T-helper 17 cell (primary cell): ENCODE data around the gene KRTAP4-8. TPM values are rescaled to one million over a fixed set of nuclear protein-coding genes. Genes with fewer than 3 reads are reported as not detected.
"Not testable (repeated sequence)": the region's sequence is repeated elsewhere in the genome, so short reads cannot be mapped to it uniquely, and the experiment has no call there.

Source experiments
- ATAC-seq: fragments of 150-1000 bp; cut with Tn5 transposase; 2 replicates; pipeline ENCODE4 v1.10.0; 2021; ENCODE audit warnings: mild to moderate bottlenecking, moderate library complexity
- DNase-seq, 3 donors: peaks; one replicate each; pipeline versions ENCODE4 v3.0.0 to v3.0.0-alpha.2; 2020 to 2021
- H3K9me3 ChIP-seq: one replicate; pipeline ENCODE4 v1.7.0; 2013; ENCODE audit warnings: low read length, mild to moderate bottlenecking; ENCODE audit not compliant: control insufficient read depth, poor library complexity, severe bottlenecking
- H3K27ac Mint-ChIP-seq: one replicate; pipeline ENCODE4 v1.8.0; 2022; ENCODE audit warnings: mild to moderate bottlenecking, moderate library complexity, mixed read lengths
- H3K27me3 Mint-ChIP-seq: one replicate; pipeline ENCODE4 v1.8.0; 2022; ENCODE audit warnings: mixed read lengths
- H3K36me3 Mint-ChIP-seq: one replicate; pipeline ENCODE4 v1.8.0; 2022; ENCODE audit warnings: low read depth, mixed read lengths
- H3K4me1 Mint-ChIP-seq: one replicate; pipeline ENCODE4 v1.8.0; 2022; ENCODE audit warnings: mild to moderate bottlenecking, mixed read lengths
- H3K4me3 Mint-ChIP-seq: one replicate; pipeline ENCODE4 v1.8.0; 2022; ENCODE audit warnings: mild to moderate bottlenecking, moderate library complexity, mixed read lengths
- total RNA-seq, 4 donors: library from RNA in 2 of 4; stranded (reverse) in 2 of 4; gene quantifications; one replicate each; pipeline ENCODE4 v1.2.3 and lab custom pipeline; 2022 to 2026

KRTAP4-8 gene
- total RNA-seq, 2 donors from 2014 or later: not detected

DNA sequence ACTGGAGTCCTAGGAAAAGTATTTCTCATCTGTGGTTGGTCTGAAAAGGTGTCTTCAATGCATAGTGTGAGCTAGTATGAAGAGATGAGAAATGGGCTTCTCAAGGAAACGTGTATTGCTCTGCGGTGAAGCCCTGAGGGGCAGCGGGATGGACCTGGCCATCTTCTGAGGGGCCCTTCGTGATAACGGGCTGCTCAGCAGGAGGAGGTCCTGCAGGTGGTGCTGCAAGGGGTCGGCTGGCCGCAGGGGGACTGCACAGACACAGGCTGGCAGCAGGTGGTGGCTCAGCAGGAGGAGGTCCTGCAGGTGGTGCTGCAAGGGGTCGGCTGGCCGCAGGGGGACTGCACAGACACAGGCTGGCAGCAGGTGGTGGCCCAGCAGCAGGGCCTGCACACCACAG is 43.4 kb downstream of the KRTAP4-8 start:
- H3K27ac Mint-ChIP-seq, H3K4me1 Mint-ChIP-seq, H3K36me3 Mint-ChIP-seq, DNase-seq, H3K4me3 Mint-ChIP-seq, H3K9me3 ChIP-seq, ATAC-seq: not testable (repeated sequence)
- peaks cover 34% of the 10 kb centered on the region for H3K27me3 Mint-ChIP-seq

DNA sequence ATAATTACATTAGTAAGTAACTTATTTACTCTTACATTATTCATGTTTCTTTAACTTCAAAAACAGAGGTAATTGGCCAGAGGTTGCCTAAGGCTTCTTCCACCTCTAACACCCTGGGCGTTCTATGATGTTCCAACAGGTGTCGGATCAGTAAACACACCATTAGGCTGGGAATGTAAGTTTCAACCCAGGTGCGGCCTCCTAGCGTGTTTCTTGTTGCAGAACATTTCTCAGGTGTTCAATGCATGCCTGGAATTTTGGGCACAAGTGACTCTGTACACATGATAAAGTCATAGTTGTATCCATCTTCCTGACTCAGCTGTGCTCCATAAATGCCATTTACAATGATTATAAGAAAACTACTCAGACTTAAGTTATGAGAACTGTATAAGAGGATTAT is 43.9 kb downstream of the KRTAP4-8 start:
- no peaks in the 10 kb centered on the region for H3K4me1 Mint-ChIP-seq
- no peak overlapping the region for H3K4me3 Mint-ChIP-seq
- no peak overlapping the region for H3K27ac Mint-ChIP-seq

GRCh38 chr17:41052566-41052965 is 45.4 kb downstream of the KRTAP4-8 start:
- ATAC-seq: no peak
- no peaks in the 10 kb centered on the region for H3K9me3 ChIP-seq
- no peaks in the 10 kb centered on the region for H3K4me1 Mint-ChIP-seq

More for the DNA sequence above, 43.9 kb downstream of the KRTAP4-8 start:
- H3K9me3 ChIP-seq: no peaks in the 10 kb centered on the region
- ATAC-seq (no peak), DNase-seq (no peak)
- Mint-ChIP-seq H3K27me3 (peaks cover 31% of the 10 kb centered on the region), H3K36me3 (no peaks in the 10 kb centered on the region)

DNA sequence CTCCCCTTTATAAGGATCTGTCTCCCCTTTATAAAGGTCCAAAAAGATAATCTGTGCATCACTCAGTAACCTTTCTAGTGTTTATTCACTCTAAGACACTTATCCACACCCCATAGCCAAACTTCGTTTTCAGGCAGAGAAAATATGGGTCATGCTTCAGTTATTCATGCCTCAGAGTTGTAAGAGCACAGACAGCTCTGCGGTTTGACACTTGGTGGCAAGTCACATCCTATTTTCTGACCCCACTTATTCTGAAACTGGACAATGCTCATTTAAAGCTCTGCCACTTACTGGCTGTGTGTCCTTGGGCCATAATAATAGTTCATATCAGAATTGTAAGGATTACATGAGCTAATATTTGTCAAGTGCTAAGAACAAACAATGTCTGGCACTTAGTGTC is 48.8 kb downstream of the KRTAP4-8 start:
- no peak overlapping the region for H3K4me3 Mint-ChIP-seq
- H3K36me3 Mint-ChIP-seq: no peaks in the 10 kb centered on the region
- H3K4me1 Mint-ChIP-seq: no peaks in the 10 kb centered on the region
- DNase-seq: no peak
- H3K27ac Mint-ChIP-seq: no peak overlapping the region
- H3K9me3 ChIP-seq: no peaks in the 10 kb centered on the region
- no peak for ATAC-seq
- H3K27me3 Mint-ChIP-seq: peaks cover 48% of the 10 kb centered on the region

More at GRCh38 chr17:41052566-41052965, 45.4 kb downstream of the KRTAP4-8 start:
- Mint-ChIP-seq H3K4me3 (no peak overlapping the region), H3K36me3 (no peaks in the 10 kb centered on the region), H3K27ac (no peak overlapping the region), H3K27me3 (peaks cover 38% of the 10 kb centered on the region)
- no peak for DNase-seq

- DNase-seq (no peak), ATAC-seq (no peak)
- no peaks in the 10 kb centered on the region for H3K4me1 Mint-ChIP-seq
- H3K9me3 ChIP-seq: no peaks in the 10 kb centered on the region
- peaks cover 48% of the 10 kb centered on the region for H3K27me3 Mint-ChIP-seq
- H3K27ac Mint-ChIP-seq: no peak overlapping the region
- H3K36me3 Mint-ChIP-seq: no peaks in the 10 kb centered on the region
- H3K4me3 Mint-ChIP-seq: no peak overlapping the region
Observed at GRCh38 chr17:41048441-41048840, 49.5 kb downstream of the KRTAP4-8 start.

Other genes with a start within 250 kb of the KRTAP4-8 start
- not detected for gene KRT12, start 230.9 kb downstream of the KRTAP4-8 start, total RNA-seq
- gene KRT20, start 212.9 kb downstream of the KRTAP4-8 start, total RNA-seq: not detected
- gene KRT23, start 160.5 kb downstream of the KRTAP4-8 start, total RNA-seq: not detected
- not detected for gene KRT39, start 131.2 kb downstream of the KRTAP4-8 start, total RNA-seq
- not detected for gene KRT40, start 113.8 kb downstream of the KRTAP4-8 start, total RNA-seq
- gene KRTAP3-3, start 104.0 kb downstream of the KRTAP4-8 start, total RNA-seq: not detected
- not detected for gene KRTAP3-2, start 98.2 kb downstream of the KRTAP4-8 start, total RNA-seq
- not detected for gene KRTAP3-1, start 89.0 kb downstream of the KRTAP4-8 start, total RNA-seq
- not detected for gene KRTAP1-5, start 70.9 kb downstream of the KRTAP4-8 start, total RNA-seq
- gene KRTAP1-4, start 67.9 kb downstream of the KRTAP4-8 start, total RNA-seq: not detected
- not detected for gene KRTAP1-3, start 63.3 kb downstream of the KRTAP4-8 start, total RNA-seq
- not detected for gene KRTAP1-1, start 56.7 kb downstream of the KRTAP4-8 start, total RNA-seq
- not detected for gene KRTAP2-1, start 50.8 kb downstream of the KRTAP4-8 start, total RNA-seq
- gene KRTAP2-2, start 42.9 kb downstream of the KRTAP4-8 start, total RNA-seq: not detected
- gene KRTAP2-3, start 38.0 kb downstream of the KRTAP4-8 start, total RNA-seq: not detected
- not detected for gene KRTAP2-4, start 32.3 kb downstream of the KRTAP4-8 start, total RNA-seq
- not detected for gene KRTAP4-7, start 14.0 kb downstream of the KRTAP4-8 start, total RNA-seq
- not detected for gene KRTAP4-16, start 4.1 kb upstream of the KRTAP4-8 start, total RNA-seq
- not detected for gene KRTAP4-9, start 7.2 kb upstream of the KRTAP4-8 start, total RNA-seq
- not detected for gene KRTAP4-11, start 20.2 kb upstream of the KRTAP4-8 start, total RNA-seq
- not detected for gene KRTAP4-12, start 26.0 kb upstream of the KRTAP4-8 start, total RNA-seq
- not detected for gene KRTAP4-6, start 42.4 kb upstream of the KRTAP4-8 start, total RNA-seq
- not detected for gene KRTAP4-5, start 51.7 kb upstream of the KRTAP4-8 start, total RNA-seq
- gene KRTAP4-4, start 62.6 kb upstream of the KRTAP4-8 start, total RNA-seq: not detected
- gene KRTAP4-3, start 70.1 kb upstream of the KRTAP4-8 start, total RNA-seq: not detected
- not detected for gene KRTAP4-2, start 80.1 kb upstream of the KRTAP4-8 start, total RNA-seq
- gene KRTAP4-1, start 86.8 kb upstream of the KRTAP4-8 start, total RNA-seq: not detected
- not detected for gene KRTAP9-1, start 91.7 kb upstream of the KRTAP4-8 start, total RNA-seq
- not detected for gene KRTAP9-2, start 128.5 kb upstream of the KRTAP4-8 start, total RNA-seq
- not detected for gene KRTAP9-3, start 134.3 kb upstream of the KRTAP4-8 start, total RNA-seq
- gene KRTAP9-8, start 139.9 kb upstream of the KRTAP4-8 start, total RNA-seq: not detected
- not detected for gene KRTAP9-4, start 151.5 kb upstream of the KRTAP4-8 start, total RNA-seq
- not detected for gene KRTAP9-9, start 157.2 kb upstream of the KRTAP4-8 start, total RNA-seq
- not detected for gene KRTAP9-6, start 167.2 kb upstream of the KRTAP4-8 start, total RNA-seq
- gene KRTAP9-7, start 177.6 kb upstream of the KRTAP4-8 start, total RNA-seq: not detected
- gene KRTAP29-1, start 204.7 kb upstream of the KRTAP4-8 start, total RNA-seq: not detected
- gene KRTAP16-1, start 211.2 kb upstream of the KRTAP4-8 start, total RNA-seq: under 1 TPM; 0.17 to 0.34 TPM
- gene KRTAP17-1, start 217.6 kb upstream of the KRTAP4-8 start, total RNA-seq: not detected